A549 (cell line): ENCODE results near the gene KCNK6. TPM values are rescaled to one million over a fixed set of nuclear protein-coding genes. Genes with fewer than 3 reads are reported as not detected.

ENCODE experiments used
- ATAC-seq, 2 experiments: fragments of 200-7000 bp in 1 of 2; fragments of >200 bp in 1 of 2; cut with Nextera tagmentation in 1 of 2; cut with Tn5 transposase in 1 of 2; 3 replicates each; pipeline versions ENCODE4 v1.8.0 to v1.9.1; 2018 to 2020; ENCODE audit warnings: mild to moderate bottlenecking in 1 of 2, moderate library complexity in 1 of 2
- CTCF ChIA-PET: fragments of 300-600 bp; sonication (Branson Sonifier 250); formaldehyde crosslinking; extraction: SDS; loops from one replicate; lab custom pipeline; 2021; ENCODE audit warnings: antibody characterized with exemption, inconsistent platforms; lab: Yijun Ruan, JAX
- POLR2A ChIA-PET: fragments of 350-600 bp; formaldehyde crosslinking; extraction: SDS; loops from one replicate; lab custom pipeline; 2021; ENCODE audit warnings: antibody characterized with exemption, inconsistent platforms; lab: Yijun Ruan, JAX
- DNase-seq, 2 experiments: peaks; one replicate each; pipeline versions ENCODE4 v3.0.0 to v3.0.0-alpha.2; 2011 to 2016; ENCODE audit warnings: low read depth in 1 of 2, low spot score in 1 of 2
- FAIRE-seq: peaks from 2 replicates; lab custom pipeline; 2011; peaks lifted over from hg19 to GRCh38; lab: Jason Lieb, UNC
- H3K27ac ChIP-seq, 2 experiments: fragments of >200 bp; sonication (Bioruptor Twin); formaldehyde crosslinking; 3 replicates each; pipeline ENCODE4 v1.5.1; 2016 to 2017
- H3K4me1 ChIP-seq: fragments of >200 bp; sonication (Bioruptor Twin); formaldehyde crosslinking; 3 replicates; pipeline ENCODE4 v1.6.1; 2016
- H3K4me2 ChIP-seq: fragments of >200 bp; sonication (Bioruptor Twin); formaldehyde crosslinking; 3 replicates; pipeline ENCODE4 v1.6.1; 2016
- H3K4me3 ChIP-seq: fragments of >200 bp; sonication (Bioruptor Twin); formaldehyde crosslinking; 3 replicates; pipeline ENCODE4 v1.5.1; 2016
- H3K9me3 ChIP-seq: fragments of >200 bp; sonication (Bioruptor Twin); formaldehyde crosslinking; 3 replicates; pipeline ENCODE4 v1.6.1; 2016
- CEBPB ChIP-seq, 2 experiments: fragments of >200 bp in 1 of 2; sonication (Bioruptor Twin) in 1 of 2; formaldehyde crosslinking in 1 of 2; IDR thresholded peaks; 2 replicates each; pipeline ENCODE4 v1.6.1; 2012 to 2016
- CHD2 ChIP-seq: fragments of 150-350 bp; IDR thresholded peaks from 2 replicates; pipeline ENCODE4 v1.6.1; 2014; ENCODE audit warnings: low read length; ENCODE audit not compliant: partially characterized antibody
- EHMT2 ChIP-seq: fragments of 200-600 bp; sonication (generic); IDR thresholded peaks from 2 replicates; pipeline ENCODE4 v1.6.1; 2016; ENCODE audit warnings: antibody characterized with exemption, low read depth, mild to moderate bottlenecking, moderate library complexity
- GATA3 ChIP-seq: IDR thresholded peaks from 2 replicates; pipeline ENCODE4 v1.6.1; 2012; ENCODE audit warnings: borderline replicate concordance
- HOXA7 ChIP-seq: fragments of 250-450 bp; sonication (Bioruptor Pico); IDR thresholded peaks from 2 replicates; pipeline ENCODE4 v1.5.0; 2020; ENCODE audit warnings: mild to moderate bottlenecking, moderate library complexity
- HOXB5 ChIP-seq: fragments of 250-450 bp; sonication (Bioruptor Pico); IDR thresholded peaks from 2 replicates; pipeline ENCODE4 v1.5.0; 2020; ENCODE audit warnings: mild to moderate bottlenecking, moderate library complexity
- JUNB ChIP-seq: fragments of >200 bp; sonication (Bioruptor Twin); formaldehyde crosslinking; IDR thresholded peaks from 2 replicates; pipeline ENCODE4 v1.6.1; 2016
- MAFK ChIP-seq: fragments of 450-650 bp; IDR thresholded peaks from 2 replicates; pipeline ENCODE4 v1.6.1; 2014; ENCODE audit not compliant: partially characterized antibody
- NFE2L2 ChIP-seq: fragments of 150-350 bp; conservative IDR thresholded peaks from 2 replicates; pipeline ENCODE4 v1.6.1; 2014; ENCODE audit warnings: low read length
- NR3C1 ChIP-seq: fragments of >200 bp; sonication (Bioruptor Twin); formaldehyde crosslinking; IDR thresholded peaks from 3 replicates; pipeline ENCODE4 v1.6.1; 2017
- POLR2A ChIP-seq: IDR thresholded peaks from 2 replicates; pipeline ENCODE4 v1.6.1; 2012; ENCODE audit warnings: mild to moderate bottlenecking, low read length
- POLR2AphosphoS2 ChIP-seq: conservative IDR thresholded peaks from 2 replicates; pipeline ENCODE4 v1.6.1; 2012; ENCODE audit warnings: low read length, improper control_type of control experiment, inconsistent platforms
- RAD21 ChIP-seq, 2 experiments: fragments of >200 bp in 1 of 2; sonication (Bioruptor Twin) in 1 of 2; formaldehyde crosslinking in 1 of 2; IDR thresholded peaks in 1 of 2; conservative IDR thresholded peaks in 1 of 2; 2 replicates in 1 of 2; 3 replicates in 1 of 2; pipeline ENCODE4 v1.6.1; 2012 to 2018; ENCODE audit warnings: inconsistent platforms in 1 of 2
- RCOR1 ChIP-seq: fragments of 150-350 bp; IDR thresholded peaks from 2 replicates; pipeline ENCODE4 v1.6.1; 2014; ENCODE audit warnings: antibody characterized with exemption, low read length, low read depth
- TP53 ChIP-seq: fragments of 250-450 bp; sonication (Bioruptor Pico); IDR thresholded peaks from 2 replicates; pipeline ENCODE4 v1.5.0; 2021; ENCODE audit warnings: mild to moderate bottlenecking, moderate library complexity
- ZFP36 ChIP-seq: fragments of 450-650 bp; IDR thresholded peaks from 2 replicates; pipeline ENCODE4 v1.6.1; 2014; ENCODE audit warnings: borderline replicate concordance; ENCODE audit not compliant: partially characterized antibody
- WGBS: methylation state at CpG from one replicate; pipeline ENCODE4 v1.1.6; 2017; ENCODE audit errors: missing lambda C conversion rate; 5-methylcytosine and 5-hydroxymethylcytosine counted together
- polyA plus RNA-seq, 4 experiments: library from polyadenylated mRNA; depleted of rRNA in 3 of 4; stranded (reverse); fragments of >200 nt; fragmentation: RNase III in 1 of 4; extraction: RNeasy Plus Mini Kit Qiagen cat#74134 plus additional on column Dnase treatment in 1 of 4; gene quantifications; 2 replicates in 3 of 4; 3 replicates in 1 of 4; pipeline ENCODE4 v1.2.3, GENCODE V29; 2011 to 2017
- TF ChIP-seq, protein P1 (sequence below): IDR thresholded peaks from 2 replicates; pipeline ENCODE4 v1.6.1; 2012
- TF ChIP-seq, protein P2 (sequence below): fragments of >200 bp; sonication (Bioruptor Twin); formaldehyde crosslinking; IDR thresholded peaks from 2 replicates; pipeline ENCODE4 v1.6.1; 2016
- TF ChIP-seq, protein P3 (sequence below): fragments of >200 bp; sonication (Bioruptor Twin); formaldehyde crosslinking; IDR thresholded peaks from 3 replicates; pipeline ENCODE4 v1.6.1; 2016
- TF ChIP-seq, protein P4 (sequence below): IDR thresholded peaks from 2 replicates; pipeline ENCODE4 v1.6.1; 2012

Gene KCNK6
- polyA plus RNA-seq, 2 of the 4 experiments (the other 2 are of a cell fraction): 2.4 to 2.8 TPM

DNA sequence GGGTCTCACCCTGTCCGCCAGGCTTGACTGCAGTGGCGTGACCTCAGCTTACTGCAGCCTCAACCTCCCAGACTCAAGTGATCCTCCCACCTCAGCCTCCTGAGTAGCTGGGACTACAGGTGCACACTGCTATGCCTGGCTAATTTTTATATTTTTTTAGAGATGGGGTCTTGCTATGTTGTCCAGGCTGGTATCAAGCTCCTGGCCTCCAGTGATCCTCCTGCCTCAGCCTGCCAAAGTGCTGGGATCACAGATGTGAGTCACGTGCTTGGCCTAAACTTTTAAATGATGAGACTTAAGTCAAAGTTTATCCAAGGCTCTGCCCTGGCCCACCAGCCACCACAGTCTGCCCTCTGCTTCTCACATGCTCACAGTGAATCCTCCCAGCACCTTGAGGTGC lies 13.4 kb upstream of the KCNK6 start:
- H3K4me1 ChIP-seq: peaks cover 38% of the 10 kb centered on the region
- 0 out of 2 replicates have a peak, but pooled peaks have one; percentile 9 for TF ChIP-seq POLR2AphosphoS2
- no peak for TF ChIP-seq RCOR1
- TF ChIP-seq JUNB: no peak
- TF ChIP-seq, all 56 proteins: peak for 1
- WGBS: 95% methylated on average over 3 of the region's 3 CpGs
- ChIA-PET POLR2A (interaction anchor here (0.5 to 4.8 kb wide), 4 partner anchors 16 to 81 kb away, joined by 3 to 127 read pairs (median 9); partner anchors contain the start of genes GGN and SPINT2), CTCF (interaction anchor here (0.6 to 10.1 kb wide), 6 partner anchors 14 to 414 kb away, joined by 3 to 76 read pairs (median 4); partner anchors contain the start of genes CATSPERG and KCNK6)
- ATAC-seq: no peak
- H3K9me3 ChIP-seq: no peaks in the 10 kb centered on the region
- no peak overlapping the region for H3K4me2 ChIP-seq
- DNase-seq: no peak
- peak; percentile 87 for FAIRE-seq
- H3K4me3 ChIP-seq: no peak overlapping the region
- no peak overlapping the region for H3K27ac ChIP-seq

DNA sequence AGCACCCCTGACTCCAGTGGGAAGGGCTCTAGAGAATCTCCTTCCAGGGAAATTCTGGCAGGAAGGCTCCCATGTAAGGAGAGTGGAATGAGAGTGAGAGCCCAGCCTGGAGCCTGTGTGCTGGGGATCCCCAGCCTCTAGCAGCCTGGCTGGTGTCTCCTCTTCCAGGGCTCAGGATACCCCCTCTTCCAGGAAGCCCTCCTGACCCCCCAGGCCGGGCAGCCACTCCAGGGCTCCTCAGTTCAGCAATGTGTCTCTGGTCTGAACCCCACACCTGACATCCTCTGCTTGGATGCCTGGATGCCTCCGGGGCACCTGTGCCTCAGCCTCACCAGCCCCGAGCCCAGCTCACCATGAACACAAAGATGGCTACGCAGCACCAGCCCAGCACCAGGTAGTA lies 12.6 kb upstream of the KCNK6 start:
- POLR2A ChIA-PET: no interaction called here
- Histone ChIP-seq H3K4me3 (no peak overlapping the region), H3K9me3 (no peaks in the 10 kb centered on the region)
- TF ChIP-seq, protein P1, sequence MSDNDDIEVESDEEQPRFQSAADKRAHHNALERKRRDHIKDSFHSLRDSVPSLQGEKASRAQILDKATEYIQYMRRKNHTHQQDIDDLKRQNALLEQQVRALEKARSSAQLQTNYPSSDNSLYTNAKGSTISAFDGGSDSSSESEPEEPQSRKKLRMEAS: no peak
- TF ChIP-seq, protein P2, sequence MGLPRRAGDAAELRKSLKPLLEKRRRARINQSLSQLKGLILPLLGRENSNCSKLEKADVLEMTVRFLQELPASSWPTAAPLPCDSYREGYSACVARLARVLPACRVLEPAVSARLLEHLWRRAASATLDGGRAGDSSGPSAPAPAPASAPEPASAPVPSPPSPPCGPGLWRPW: no peak
- TF ChIP-seq GATA3: no peak
- TF ChIP-seq ZFP36: peak; percentile 71
- TF ChIP-seq HOXA7 (CRISPR knock-in tag): no peak
- no peak for TF ChIP-seq TP53 (CRISPR knock-in tag)
- TF ChIP-seq NR3C1: no peak
- no peak for TF ChIP-seq POLR2A
- TF ChIP-seq HOXB5 (CRISPR knock-in tag): no peak
- no peak for TF ChIP-seq EHMT2
- TF ChIP-seq NFE2L2: 0 out of 2 replicates have a peak, but pooled peaks have one; percentile 10
- TF ChIP-seq, all 56 proteins: peak for 2
- CTCF ChIA-PET: interaction anchor here (0.6 to 10.1 kb wide), 6 partner anchors 13 to 150 kb away, joined by 3 to 76 read pairs (median 24); partner anchors contain the start of genes CATSPERG and KCNK6
- Histone ChIP-seq H3K4me1 (peaks cover 30% of the 10 kb centered on the region), H3K4me2 (no peak overlapping the region), H3K27ac (peak overlapping the region in 1 of 2 experiments; percentile 4; a peak in 2 of 6 replicates)
- ATAC-seq (no peak), FAIRE-seq (no peak), DNase-seq (no peak)
- 88% methylated on average over 4 of the region's 4 CpGs for WGBS

DNA sequence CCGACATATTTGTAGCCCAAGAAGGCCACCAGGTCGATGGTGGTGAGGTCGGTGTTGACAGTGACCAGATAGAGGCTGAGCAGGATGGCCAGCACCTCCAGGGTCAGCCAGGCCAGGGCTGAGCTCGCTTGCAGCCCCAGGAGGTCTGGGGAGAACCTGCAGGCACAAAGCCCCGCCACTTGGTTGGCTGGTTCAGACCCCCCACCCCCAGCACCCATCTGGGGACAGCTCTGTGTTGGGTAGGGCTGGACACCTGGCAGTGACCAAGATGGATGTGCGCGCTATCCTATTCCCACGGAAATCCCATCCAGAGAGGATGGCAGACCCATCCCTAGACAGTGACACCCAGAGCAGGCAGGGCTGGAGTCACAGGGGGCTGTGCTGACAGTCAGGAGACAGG lies 12.0 kb upstream of the KCNK6 start:
- H3K4me1 ChIP-seq: peaks cover 25% of the 10 kb centered on the region
- ATAC-seq (no peak), FAIRE-seq (no peak)
- H3K4me3 ChIP-seq: no peak overlapping the region
- POLR2A ChIA-PET: no interaction called here
- H3K4me2 ChIP-seq: no peak overlapping the region
- TF ChIP-seq, protein P3, sequence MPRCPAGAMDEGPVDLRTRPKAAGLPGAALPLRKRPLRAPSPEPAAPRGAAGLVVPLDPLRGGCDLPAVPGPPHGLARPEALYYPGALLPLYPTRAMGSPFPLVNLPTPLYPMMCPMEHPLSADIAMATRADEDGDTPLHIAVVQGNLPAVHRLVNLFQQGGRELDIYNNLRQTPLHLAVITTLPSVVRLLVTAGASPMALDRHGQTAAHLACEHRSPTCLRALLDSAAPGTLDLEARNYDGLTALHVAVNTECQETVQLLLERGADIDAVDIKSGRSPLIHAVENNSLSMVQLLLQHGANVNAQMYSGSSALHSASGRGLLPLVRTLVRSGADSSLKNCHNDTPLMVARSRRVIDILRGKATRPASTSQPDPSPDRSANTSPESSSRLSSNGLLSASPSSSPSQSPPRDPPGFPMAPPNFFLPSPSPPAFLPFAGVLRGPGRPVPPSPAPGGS: 0 out of 3 replicates have a peak, but pooled peaks have one; percentile 34
- TF ChIP-seq MAFK (no peak), CHD2 (no peak), POLR2AphosphoS2 (peak; percentile 72), POLR2A (peak; percentile 30; the same call in 1 of the 2 replicates), HOXA7 (CRISPR knock-in tag) (no peak)
- TF ChIP-seq, all 56 proteins: peak for 3
- Histone ChIP-seq H3K27ac (peak overlapping the region in 1 of 2 experiments; percentile 4; a peak in 2 of 6 replicates), H3K9me3 (no peaks in the 10 kb centered on the region)
- DNase-seq: no peak
- 90% methylated on average over 8 of the region's 8 CpGs for WGBS
- CTCF ChIA-PET: interaction anchor here (1.0 to 10.1 kb wide), 6 partner anchors 12 to 405 kb away, joined by 3 to 76 read pairs (median 24); partner anchors contain the start of genes CATSPERG and KCNK6

DNA sequence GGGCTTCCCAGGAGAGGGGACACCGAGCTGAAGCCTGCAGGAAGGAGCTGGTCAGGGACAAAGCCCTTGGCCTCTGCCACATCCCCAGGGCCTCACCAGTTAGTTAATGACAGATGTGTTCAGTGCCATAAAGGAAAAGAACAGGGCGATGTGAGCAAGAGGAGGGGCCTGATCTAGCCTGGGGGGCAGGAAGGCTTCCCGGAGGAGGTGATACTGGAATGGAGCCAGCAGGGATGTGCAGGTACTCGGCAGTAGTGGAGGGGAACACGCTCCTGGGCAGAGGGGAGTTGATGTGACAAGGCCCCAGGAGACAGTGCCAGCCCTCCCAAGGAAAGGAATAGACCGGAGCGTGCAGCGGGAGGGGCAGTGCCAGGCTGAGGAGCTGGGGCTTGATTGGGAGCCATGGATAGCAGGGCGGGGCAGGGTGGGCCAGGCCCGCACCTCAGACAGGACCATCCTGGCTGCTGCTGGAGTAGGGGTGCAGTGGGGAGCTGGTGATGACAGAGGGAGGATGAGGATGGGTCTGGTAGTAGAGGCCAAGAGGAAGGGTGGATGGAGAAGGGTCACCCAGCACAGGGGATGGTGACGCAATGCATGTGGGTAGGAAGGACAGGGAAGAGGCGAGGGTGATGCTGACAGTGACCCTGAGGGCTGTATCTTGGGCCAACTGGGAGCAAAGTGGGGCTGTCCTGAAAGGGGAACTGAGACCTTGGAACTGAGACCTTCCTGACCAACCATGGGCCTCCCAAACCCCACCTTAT lies 11.5 kb upstream of the KCNK6 start:
- Histone ChIP-seq H3K4me1 (peaks cover 19% of the 10 kb centered on the region), H3K9me3 (no peaks in the 10 kb centered on the region), H3K4me3 (no peak overlapping the region), H3K27ac (peak overlapping the region in 1 of 2 experiments; percentile 4; a peak in 2 of 6 replicates), H3K4me2 (no peak overlapping the region)
- CTCF ChIA-PET: interaction anchor here (1.0 to 10.1 kb wide), 7 partner anchors 12 to 406 kb away, joined by 3 to 76 read pairs (median 6); partner anchors contain the start of genes CATSPERG and KCNK6
- no peak for DNase-seq
- ATAC-seq: no peak
- POLR2A ChIA-PET: no interaction called here
- 82% methylated on average over 11 of the region's 12 CpGs for WGBS
- TF ChIP-seq ZFP36 (peak; percentile 78), POLR2A (peak; percentile 10; the same call in 1 of the 2 replicates), RAD21 (conservative IDR thresholded peaks at IDR 0.05 in 1 of 2, IDR thresholded peaks at IDR 0.05 in 1 of 2) (no peak), CEBPB (IDR thresholded peaks at IDR 0.05) (peak; percentile 65 to 88; a peak in 3 of 4 replicates)
- TF ChIP-seq, protein P3: 0 out of 3 replicates have a peak, but pooled peaks have one; percentile 4
- TF ChIP-seq, protein P4, sequence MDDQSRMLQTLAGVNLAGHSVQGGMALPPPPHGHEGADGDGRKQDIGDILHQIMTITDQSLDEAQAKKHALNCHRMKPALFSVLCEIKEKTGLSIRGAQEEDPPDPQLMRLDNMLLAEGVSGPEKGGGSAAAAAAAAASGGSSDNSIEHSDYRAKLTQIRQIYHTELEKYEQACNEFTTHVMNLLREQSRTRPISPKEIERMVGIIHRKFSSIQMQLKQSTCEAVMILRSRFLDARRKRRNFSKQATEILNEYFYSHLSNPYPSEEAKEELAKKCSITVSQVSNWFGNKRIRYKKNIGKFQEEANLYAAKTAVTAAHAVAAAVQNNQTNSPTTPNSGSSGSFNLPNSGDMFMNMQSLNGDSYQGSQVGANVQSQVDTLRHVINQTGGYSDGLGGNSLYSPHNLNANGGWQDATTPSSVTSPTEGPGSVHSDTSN: peak; percentile 64
- TF ChIP-seq, protein P2: no peak
- no peak for FAIRE-seq
